Activated CD4-positive, CD25-positive, alpha-beta regulatory T cell treated with anti-CD3 and anti-CD28 coated beads, Interleukin-2, amount 50 U/mL, for 16 hours (primary cell): ENCODE data around the gene RBP3.

Experiments used
- DNase-seq: peaks from one replicate; pipeline ENCODE4 v3.0.0-alpha.2; 2020; ENCODE audit warnings: low read depth, low spot score

The RBP3 gene

GRCh38 chr10:47357911-47358310, 9.7 kb downstream of the RBP3 start:
- DNase-seq, result no peak

- DNase-seq, result no peak
Measured at GRCh38 chr10:47358457-47358856, 10.3 kb downstream of the RBP3 start.

- no peak for DNase-seq
Measured at GRCh38 chr10:47359101-47359500, 10.9 kb downstream of the RBP3 start.

GRCh38 chr10:47359626-47360418, 11.7 kb downstream of the RBP3 start:
- DNase-seq, result no peak

- no peak for DNase-seq
Measured at GRCh38 chr10:47360419-47361040, 12.4 kb downstream of the RBP3 start.

- DNase-seq, result no peak
Measured at GRCh38 chr10:47361293-47361692, 13.1 kb downstream of the RBP3 start.

GRCh38 chr10:47362199-47362598, 14.0 kb downstream of the RBP3 start:
- no peak for DNase-seq

- DNase-seq, result no peak
Measured at GRCh38 chr10:47363781-47364180, 15.6 kb downstream of the RBP3 start.

- no peak for DNase-seq
Measured at GRCh38 chr10:47364366-47364765, 16.2 kb downstream of the RBP3 start.

- DNase-seq, result no peak
Measured at GRCh38 chr10:47364911-47365310, 16.7 kb downstream of the RBP3 start.

- DNase-seq, result no peak
Measured at GRCh38 chr10:47365431-47366180, 17.4 kb downstream of the RBP3 start.

GRCh38 chr10:47366181-47366631, 18.0 kb downstream of the RBP3 start:
- DNase-seq, result no peak

GRCh38 chr10:47366731-47367460, 18.7 kb downstream of the RBP3 start:
- DNase-seq, result no peak

- DNase-seq, result no peak
Measured at GRCh38 chr10:47367646-47368045, 19.5 kb downstream of the RBP3 start.

- no peak for DNase-seq
Measured at GRCh38 chr10:47368431-47369180, 20.4 kb downstream of the RBP3 start.

GRCh38 chr10:47369251-47369894, 21.2 kb downstream of the RBP3 start:
- DNase-seq, result no peak

GRCh38 chr10:47370015-47370767, 22.0 kb downstream of the RBP3 start:
- no peak for DNase-seq

- no peak for DNase-seq
Measured at GRCh38 chr10:47370878-47371277, 22.7 kb downstream of the RBP3 start.

- no peak for DNase-seq
Measured at GRCh38 chr10:47371629-47372485, 23.7 kb downstream of the RBP3 start.
